Skin of body (tissue), 2 donors: ENCODE data around the gene FGD3. TPM values are rescaled to one million over a fixed set of nuclear protein-coding genes. Genes with fewer than 3 reads are reported as not detected.

Experiments
- DNase-seq: peaks from one replicate; lab custom pipeline; 2025; lab: John Stamatoyannopoulos, UW
- total RNA-seq: library from RNA; depleted of rRNA; stranded (reverse); fragments of >200 nt; gene quantifications from one replicate; pipeline ENCODE4 v1.2.3, GENCODE V29; 2014

FGD3 gene
- total RNA-seq, 1 donor from 2014 or later: 5.9 TPM

GRCh38 chr9:93052791-93053540, 105.6 kb downstream of the FGD3 start:
- DNase-seq: no peak

GRCh38 chr9:93053781-93054331, 106.5 kb downstream of the FGD3 start:
- DNase-seq: no peak

GRCh38 chr9:93054758-93055704, 107.7 kb downstream of the FGD3 start:
- DNase-seq: no peak

GRCh38 chr9:93057042-93057702, 109.8 kb downstream of the FGD3 start:
- no peak for DNase-seq

- no peak for DNase-seq
These were observed 110.5 kb downstream of the FGD3 start for GRCh38 chr9:93057703-93058354.

GRCh38 chr9:93058355-93059010, 111.2 kb downstream of the FGD3 start, which contains the start of gene SUSD3:
Gene SUSD3 (plus strand): TSS chr9:93058701. CDS start chr9:93058743, 42 bp downstream.
- DNase-seq: no peak

GRCh38 chr9:93059011-93059714, 111.8 kb downstream of the FGD3 start:
- DNase-seq: no peak

GRCh38 chr9:93059715-93060578, 112.6 kb downstream of the FGD3 start:
- no peak for DNase-seq

- DNase-seq: no peak
These were observed 113.5 kb downstream of the FGD3 start for GRCh38 chr9:93060746-93061259.

- DNase-seq: no peak
These were observed 114.0 kb downstream of the FGD3 start for GRCh38 chr9:93061260-93061751.

GRCh38 chr9:93061791-93062763, 114.8 kb downstream of the FGD3 start:
- no peak for DNase-seq

GRCh38 chr9:93064392-93065134, 117.2 kb downstream of the FGD3 start:
- no peak for DNase-seq

- no peak for DNase-seq
These were observed 117.9 kb downstream of the FGD3 start for GRCh38 chr9:93065135-93065720.

GRCh38 chr9:93066978-93067603, 119.8 kb downstream of the FGD3 start:
- no peak for DNase-seq

- no peak for DNase-seq
These were observed 121.6 kb downstream of the FGD3 start for GRCh38 chr9:93068956-93069355.

GRCh38 chr9:93071464-93071863, 124.1 kb downstream of the FGD3 start:
- no peak for DNase-seq
